ENCODE data around the gene UBE2G2. TPM values are rescaled to one million over a fixed set of nuclear protein-coding genes. Genes with fewer than 3 reads are reported as not detected.

UBE2G2 gene
- total and polyA plus RNA-seq, 2 donors (not counting 1 experiment from before 2014, with no cell fraction given): 49.7 to 61.9 TPM

DNA sequence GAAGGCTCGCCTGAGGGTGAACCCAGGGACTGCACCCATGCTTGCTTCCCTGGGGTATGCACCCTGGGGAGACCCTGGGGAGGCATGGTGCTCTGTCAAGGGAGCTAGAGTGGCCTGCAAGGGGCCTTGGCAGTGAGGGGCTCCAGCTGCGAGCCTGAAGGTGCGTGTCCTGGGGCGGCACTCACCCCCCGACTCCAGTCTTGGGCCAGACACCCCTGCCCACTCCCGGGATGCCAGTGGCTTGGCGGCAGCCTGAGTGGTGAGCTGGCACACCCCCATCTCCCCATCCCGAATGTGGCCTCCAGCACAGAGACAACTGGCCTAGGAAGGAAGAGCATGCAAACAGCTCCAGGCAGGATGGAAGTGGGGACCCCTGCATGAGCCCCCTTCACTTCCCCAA, 13.6 kb upstream of the UBE2G2 start:
- Histone ChIP-seq H2AFZ (ENCODE audit: low read length) (no peak overlapping the region), H4K20me1 (ENCODE audit: control insufficient read depth, extremely low read depth, insufficient read depth, low read length) (no peaks in the 10 kb centered on the region), H3K36me3 (ENCODE audit: control insufficient read depth, insufficient read depth, low read length) (peaks cover 13% of the 10 kb centered on the region), H3K9me3 (ENCODE audit: control insufficient read depth, insufficient read depth, low read depth, low read length) (no peaks in the 10 kb centered on the region), H3K4me3 (replicated peaks in 1 of 4; ENCODE audit: control extremely low read depth in 1 of 4, insufficient read depth in 1 of 4, low read depth in 3 of 4, low read length in 4 of 4) (no peak overlapping the region), H3K4me1 (ENCODE audit: control insufficient read depth, extremely low read depth, insufficient read depth, low read length) (peaks cover 3% of the 10 kb centered on the region), H3K27me3 (ENCODE audit: control insufficient read depth, insufficient read depth, low read length) (no peaks in the 10 kb centered on the region), H3K79me2 (ENCODE audit: control insufficient read depth, insufficient read depth, low read length) (peaks cover 64% of the 10 kb centered on the region), H3K9ac (ENCODE audit: insufficient read depth, low read length) (no peak overlapping the region), H3K4me2 (ENCODE audit: extremely low read depth, insufficient read depth, low read length) (no peak overlapping the region), H3K27ac (ENCODE audit: insufficient read depth, low read length) (no peak overlapping the region)
- no peak for DNase-seq (ENCODE audit: low read depth in 2 of 2)
- no peak for TF ChIP-seq CTCF (conservative IDR thresholded peaks at IDR 0.05 in 1 of 2, IDR thresholded peaks at IDR 0.05 in 1 of 2; ENCODE audit: low read depth in 1 of 2, low read length in 2 of 2)
- TF ChIP-seq EZH2 (IDR thresholded peaks at IDR 0.05; ENCODE audit: low read length, missing control alignments): no peak

GRCh38 chr21:44814498-44815023, 12.9 kb upstream of the UBE2G2 start:
- H3K79me2 ChIP-seq (ENCODE audit: control insufficient read depth, insufficient read depth, low read length): peaks cover 68% of the 10 kb centered on the region
- H3K36me3 ChIP-seq (ENCODE audit: control insufficient read depth, insufficient read depth, low read length): peaks cover 18% of the 10 kb centered on the region
- H3K27ac ChIP-seq (ENCODE audit: insufficient read depth, low read length): no peak overlapping the region
- no peaks in the 10 kb centered on the region for H4K20me1 ChIP-seq (ENCODE audit: control insufficient read depth, extremely low read depth, insufficient read depth, low read length)
- H3K4me1 ChIP-seq (ENCODE audit: control insufficient read depth, extremely low read depth, insufficient read depth, low read length): peaks cover 3% of the 10 kb centered on the region
- H3K27me3 ChIP-seq (ENCODE audit: control insufficient read depth, insufficient read depth, low read length): no peaks in the 10 kb centered on the region
- H3K9me3 ChIP-seq (ENCODE audit: control insufficient read depth, insufficient read depth, low read depth, low read length): no peaks in the 10 kb centered on the region
- TF ChIP-seq CTCF (conservative IDR thresholded peaks at IDR 0.05 in 1 of 2, IDR thresholded peaks at IDR 0.05 in 1 of 2; ENCODE audit: low read depth in 1 of 2, low read length in 2 of 2) (no peak), EZH2 (IDR thresholded peaks at IDR 0.05; ENCODE audit: low read length, missing control alignments) (no peak)
- no peak for DNase-seq (ENCODE audit: low read depth in 2 of 2)
- H3K4me3 ChIP-seq (replicated peaks in 1 of 4; ENCODE audit: control extremely low read depth in 1 of 4, insufficient read depth in 1 of 4, low read depth in 3 of 4, low read length in 4 of 4): no peak overlapping the region
- no peak overlapping the region for H3K9ac ChIP-seq (ENCODE audit: insufficient read depth, low read length)
- no peak overlapping the region for H3K4me2 ChIP-seq (ENCODE audit: extremely low read depth, insufficient read depth, low read length)
- no peak overlapping the region for H2AFZ ChIP-seq (ENCODE audit: low read length)

DNA sequence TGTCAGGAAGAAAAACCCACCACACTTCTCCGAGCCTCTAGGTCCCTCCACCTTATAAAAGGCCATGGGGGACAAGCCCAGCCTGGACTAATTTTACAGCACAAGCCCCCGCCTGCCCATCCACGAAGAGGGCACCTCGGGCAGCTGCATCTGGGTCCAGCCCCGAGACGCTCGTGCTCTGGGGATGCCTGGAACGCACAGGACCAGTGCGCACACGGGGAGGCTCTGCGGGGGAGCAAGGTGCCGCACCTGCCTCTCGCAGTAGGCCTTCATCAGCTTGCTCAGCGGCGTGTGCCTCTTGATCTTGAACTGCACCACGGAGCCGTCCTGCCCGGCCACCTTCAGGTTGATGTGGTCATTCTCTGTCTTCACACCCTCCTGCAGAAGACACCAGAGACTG, 12.1 kb upstream of the UBE2G2 start:
- Histone ChIP-seq H3K79me2 (ENCODE audit: control insufficient read depth, insufficient read depth, low read length) (peaks cover 68% of the 10 kb centered on the region), H3K4me3 (replicated peaks in 1 of 4; ENCODE audit: control extremely low read depth in 1 of 4, insufficient read depth in 1 of 4, low read depth in 3 of 4, low read length in 4 of 4) (no peak overlapping the region), H3K36me3 (ENCODE audit: control insufficient read depth, insufficient read depth, low read length) (peaks cover 20% of the 10 kb centered on the region), H3K9me3 (ENCODE audit: control insufficient read depth, insufficient read depth, low read depth, low read length) (no peaks in the 10 kb centered on the region), H4K20me1 (ENCODE audit: control insufficient read depth, extremely low read depth, insufficient read depth, low read length) (no peaks in the 10 kb centered on the region), H3K9ac (ENCODE audit: insufficient read depth, low read length) (no peak overlapping the region), H3K27me3 (ENCODE audit: control insufficient read depth, insufficient read depth, low read length) (no peaks in the 10 kb centered on the region), H3K27ac (ENCODE audit: insufficient read depth, low read length) (no peak overlapping the region), H2AFZ (ENCODE audit: low read length) (no peak overlapping the region), H3K4me1 (ENCODE audit: control insufficient read depth, extremely low read depth, insufficient read depth, low read length) (peaks cover 3% of the 10 kb centered on the region), H3K4me2 (ENCODE audit: extremely low read depth, insufficient read depth, low read length) (no peak overlapping the region)
- TF ChIP-seq EZH2 (IDR thresholded peaks at IDR 0.05; ENCODE audit: low read length, missing control alignments) (no peak), CTCF (conservative IDR thresholded peaks at IDR 0.05 in 1 of 2, IDR thresholded peaks at IDR 0.05 in 1 of 2; ENCODE audit: low read depth in 1 of 2, low read length in 2 of 2) (no peak)
- DNase-seq (ENCODE audit: low read depth in 2 of 2): no peak

All from fibroblast of lung (primary cell).